Lower leg skin (tissue), 3 donors: Measurements from ENCODE around the gene TRIAP1.

ENCODE experiments used
- POLR2A ChIP-seq, 2 donors: fragments of 450-650 bp; IDR thresholded peaks; one replicate each; pipeline ENCODE4 v1.6.1; 2016 to 2017; ENCODE audit warnings: antibody characterized with exemption in 2 of 2, mild to moderate bottlenecking in 1 of 2, moderate library complexity in 1 of 2
- TF ChIP-seq, protein P1 (sequence below), 3 donors: fragments of 450-650 bp; IDR thresholded peaks; one replicate each; pipeline ENCODE4 v1.5.1; 2016; ENCODE audit warnings: antibody characterized with exemption in 3 of 3, mild to moderate bottlenecking in 3 of 3, moderate library complexity in 2 of 3

DNA sequence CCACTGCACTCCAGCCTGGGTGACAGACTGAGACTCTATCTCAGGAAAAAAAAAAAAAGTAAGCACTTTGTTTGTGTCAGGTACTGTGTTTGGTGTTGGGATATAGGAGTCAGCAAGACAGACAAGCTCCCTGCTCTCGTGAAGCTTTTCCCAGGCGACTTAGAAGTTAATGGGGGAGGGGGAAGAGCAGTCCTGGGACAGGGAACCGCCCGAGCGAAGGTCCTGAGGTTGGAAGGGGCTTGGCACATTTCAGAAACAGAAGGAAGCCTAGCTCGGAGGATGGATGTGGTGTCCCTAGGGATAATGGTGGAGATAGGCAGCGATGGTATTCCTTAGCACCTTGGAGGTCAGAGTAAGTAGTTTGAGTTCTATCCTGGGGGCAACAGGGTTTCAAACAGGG lies 16.8 kb downstream of the TRIAP1 start:
- TF ChIP-seq, protein P1, sequence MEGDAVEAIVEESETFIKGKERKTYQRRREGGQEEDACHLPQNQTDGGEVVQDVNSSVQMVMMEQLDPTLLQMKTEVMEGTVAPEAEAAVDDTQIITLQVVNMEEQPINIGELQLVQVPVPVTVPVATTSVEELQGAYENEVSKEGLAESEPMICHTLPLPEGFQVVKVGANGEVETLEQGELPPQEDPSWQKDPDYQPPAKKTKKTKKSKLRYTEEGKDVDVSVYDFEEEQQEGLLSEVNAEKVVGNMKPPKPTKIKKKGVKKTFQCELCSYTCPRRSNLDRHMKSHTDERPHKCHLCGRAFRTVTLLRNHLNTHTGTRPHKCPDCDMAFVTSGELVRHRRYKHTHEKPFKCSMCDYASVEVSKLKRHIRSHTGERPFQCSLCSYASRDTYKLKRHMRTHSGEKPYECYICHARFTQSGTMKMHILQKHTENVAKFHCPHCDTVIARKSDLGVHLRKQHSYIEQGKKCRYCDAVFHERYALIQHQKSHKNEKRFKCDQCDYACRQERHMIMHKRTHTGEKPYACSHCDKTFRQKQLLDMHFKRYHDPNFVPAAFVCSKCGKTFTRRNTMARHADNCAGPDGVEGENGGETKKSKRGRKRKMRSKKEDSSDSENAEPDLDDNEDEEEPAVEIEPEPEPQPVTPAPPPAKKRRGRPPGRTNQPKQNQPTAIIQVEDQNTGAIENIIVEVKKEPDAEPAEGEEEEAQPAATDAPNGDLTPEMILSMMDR (IDR thresholded peaks at IDR 0.05): no peak
- TF ChIP-seq POLR2A (IDR thresholded peaks at IDR 0.05): no peak
